OCI-LY3 (cell line): ENCODE data around the gene PRIM2.
"Not testable (repeated sequence)": the region's sequence is repeated elsewhere in the genome, so short reads cannot be mapped to it uniquely, and the experiment has no call there.

Experiments used
- CTCF ChIP-seq: fragments of 200-600, 300-600 bp; sonication (generic); IDR thresholded peaks from 2 replicates; pipeline ENCODE4 v1.5.1; 2014; ENCODE audit warnings: antibody characterized with exemption, low read length, low read depth
- EZH2phosphoT487 ChIP-seq: fragments of 200-600 bp; shearing (Covaris generic); IDR thresholded peaks from 2 replicates; pipeline ENCODE4 v1.6.1; 2018; ENCODE audit warnings: antibody characterized with exemption, mixed run types, low read depth

- not testable (repeated sequence) for TF ChIP-seq CTCF, EZH2phosphoT487
These were observed 353.8 kb downstream of the PRIM2 start for GRCh38 chr6:57671237-57671636.
